CD4-positive, alpha-beta T cell treated with Interleukin-15 for 1 hour (primary cell): ENCODE results near the gene KPNA5.
"Not testable (repeated sequence)": the region's sequence is repeated elsewhere in the genome, so short reads cannot be mapped to it uniquely, and the experiment has no call there.

ENCODE experiments used
- DNase-seq: peaks from one replicate; pipeline ENCODE4 v3.0.0-alpha.2; 2020

Gene KPNA5

GRCh38 chr6:116705917-116706316 lies 24.9 kb downstream of the KPNA5 start:
- no peak for DNase-seq

- DNase-seq = no peak
These were observed 33.3 kb downstream of the KPNA5 start for GRCh38 chr6:116714296-116714695.

- DNase-seq = no peak
These were observed 33.8 kb downstream of the KPNA5 start for GRCh38 chr6:116714761-116715160.

- DNase-seq = no peak
These were observed 45.9 kb downstream of the KPNA5 start for GRCh38 chr6:116726947-116727346.

- DNase-seq = no peak
These were observed 49.5 kb downstream of the KPNA5 start for GRCh38 chr6:116730513-116730912.

- no peak for DNase-seq
These were observed 56.0 kb downstream of the KPNA5 start for GRCh38 chr6:116737004-116737403.

GRCh38 chr6:116740486-116740885 lies 59.5 kb downstream of the KPNA5 start:
- DNase-seq = not testable (repeated sequence)

- DNase-seq = no peak
These were observed 60.6 kb downstream of the KPNA5 start for GRCh38 chr6:116741571-116741970.

GRCh38 chr6:116745176-116745575 lies 64.2 kb downstream of the KPNA5 start:
- DNase-seq = no peak

- no peak for DNase-seq
These were observed 80.8 kb downstream of the KPNA5 start for GRCh38 chr6:116761779-116762178.

- no peak for DNase-seq
These were observed 81.2 kb downstream of the KPNA5 start for GRCh38 chr6:116762235-116762634.

GRCh38 chr6:116763048-116763447 lies 82.0 kb downstream of the KPNA5 start:
- DNase-seq = no peak

GRCh38 chr6:116763906-116764628 lies 83.1 kb downstream of the KPNA5 start:
- no peak for DNase-seq

- no peak for DNase-seq
These were observed 83.6 kb downstream of the KPNA5 start for GRCh38 chr6:116764629-116764960.

- no peak for DNase-seq
These were observed 84.2 kb downstream of the KPNA5 start, which contains the start of gene FAM162B for GRCh38 chr6:116764961-116765841. Gene FAM162B (minus strand): TSS chr6:116765719. CDS start chr6:116765576, 143 bp downstream.

GRCh38 chr6:116766506-116767176 lies 85.6 kb downstream of the KPNA5 start:
- DNase-seq = no peak

- DNase-seq = no peak
These were observed 86.7 kb downstream of the KPNA5 start for GRCh38 chr6:116767715-116768114.

- DNase-seq = no peak
These were observed 91.4 kb downstream of the KPNA5 start for GRCh38 chr6:116772450-116772849.

- no peak for DNase-seq
These were observed 92.9 kb downstream of the KPNA5 start for GRCh38 chr6:116773886-116774285.

GRCh38 chr6:116779573-116780164 lies 98.7 kb downstream of the KPNA5 start:
- DNase-seq = no peak

GRCh38 chr6:116783852-116784251 lies 102.8 kb downstream of the KPNA5 start:
- no peak for DNase-seq
